G401 (cell line): ENCODE results near the gene MEGF11. TPM values are rescaled to one million over a fixed set of nuclear protein-coding genes. Genes with fewer than 3 reads are reported as not detected.

Experiments
- DNase-seq: peaks from one replicate; pipeline ENCODE4 v3.0.0-alpha.2; 2015; ENCODE audit warnings: low spot score
- in situ Hi-C: cut with HindIII; loops from 2 replicates; pipeline ENCODE4 v1.10.0; 2016; ENCODE audit warnings: low sequenced_read_pairs, mixed read lengths
- total RNA-seq: library from RNA; depleted of rRNA; stranded (reverse); fragments of >200 nt; shearing (Covaris generic); gene quantifications from 2 replicates; pipeline ENCODE4 v1.2.3, GENCODE V29; 2014

Gene MEGF11
- total RNA-seq, 1 experiment from 2014 or later, result 1.9 TPM

DNA sequence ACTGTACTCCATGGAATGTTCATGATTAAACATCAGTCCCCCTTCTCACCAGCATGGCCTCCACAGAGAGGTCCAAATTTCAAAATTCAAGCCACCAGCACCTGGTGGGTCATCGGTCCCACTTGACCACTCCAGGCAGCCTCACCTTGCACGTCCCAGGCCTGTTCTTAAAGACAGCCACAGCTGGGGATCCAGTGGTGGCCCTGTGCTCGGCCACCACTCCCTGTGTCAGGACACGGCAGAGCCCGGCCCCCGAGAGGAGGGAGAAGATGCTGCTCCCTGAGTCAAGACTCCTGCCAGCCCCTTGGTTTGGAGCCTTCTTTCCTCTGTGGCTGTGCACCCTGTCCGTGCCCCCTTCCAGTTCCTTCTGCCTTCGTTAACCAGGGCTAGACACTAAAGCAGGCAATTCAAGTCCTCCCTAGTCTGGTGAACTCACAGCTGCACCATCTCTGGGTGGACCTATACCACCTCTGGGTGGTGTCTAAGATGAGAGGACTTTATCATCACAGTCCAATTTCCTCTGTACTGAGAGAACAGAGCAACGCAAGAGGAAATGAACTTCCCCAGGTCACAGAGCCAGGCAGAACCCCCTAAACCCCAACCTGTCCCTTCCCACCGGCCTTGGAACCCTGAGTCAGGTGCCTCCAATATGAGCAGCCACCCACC lies 97.1 kb downstream of the MEGF11 start:
- DNase-seq, result no peak
- in situ Hi-C loops, result no loop called here

DNA sequence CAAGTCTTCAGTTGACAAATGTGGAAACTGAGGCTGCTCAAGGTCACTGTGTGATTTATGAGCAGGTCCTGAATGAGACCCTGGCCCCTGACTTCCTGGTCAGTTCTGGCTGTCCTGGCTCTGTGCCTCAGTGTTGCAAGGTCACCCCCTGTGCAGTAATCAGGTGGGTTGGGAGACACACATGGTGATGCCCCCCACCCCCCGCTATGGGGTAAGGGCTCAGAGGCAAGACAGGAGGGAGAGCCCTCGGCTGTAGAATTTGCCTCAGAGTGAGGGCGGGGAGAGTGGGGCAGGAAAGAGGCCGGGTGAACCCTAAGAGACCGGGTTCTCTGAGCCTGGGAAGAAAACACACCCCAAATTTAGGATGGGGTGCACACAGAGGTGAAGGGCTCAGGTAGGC lies 98.5 kb downstream of the MEGF11 start:
- in situ Hi-C loops, result no loop called here
- no peak for DNase-seq

DNA sequence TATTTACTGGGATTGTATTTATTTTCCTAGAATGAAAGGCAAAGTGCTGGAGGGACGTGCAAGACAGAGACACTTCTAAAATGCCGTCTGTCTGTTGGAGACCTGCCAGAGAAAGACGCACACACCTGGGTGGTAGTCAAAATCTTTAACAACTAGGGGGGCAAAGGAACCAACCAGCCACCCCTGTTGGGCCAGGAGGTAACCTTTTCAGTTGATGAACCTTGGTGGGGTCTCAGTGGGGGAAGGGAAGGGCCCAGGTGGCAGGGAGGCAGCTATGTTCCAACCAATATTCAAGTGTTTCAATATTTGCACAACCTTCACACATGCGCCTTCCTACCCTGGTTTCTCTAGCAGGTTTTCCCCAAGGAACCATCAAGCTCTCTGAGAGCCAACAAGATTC lies 99.0 kb downstream of the MEGF11 start:
- in situ Hi-C loops, result no loop called here
- no peak for DNase-seq

DNA sequence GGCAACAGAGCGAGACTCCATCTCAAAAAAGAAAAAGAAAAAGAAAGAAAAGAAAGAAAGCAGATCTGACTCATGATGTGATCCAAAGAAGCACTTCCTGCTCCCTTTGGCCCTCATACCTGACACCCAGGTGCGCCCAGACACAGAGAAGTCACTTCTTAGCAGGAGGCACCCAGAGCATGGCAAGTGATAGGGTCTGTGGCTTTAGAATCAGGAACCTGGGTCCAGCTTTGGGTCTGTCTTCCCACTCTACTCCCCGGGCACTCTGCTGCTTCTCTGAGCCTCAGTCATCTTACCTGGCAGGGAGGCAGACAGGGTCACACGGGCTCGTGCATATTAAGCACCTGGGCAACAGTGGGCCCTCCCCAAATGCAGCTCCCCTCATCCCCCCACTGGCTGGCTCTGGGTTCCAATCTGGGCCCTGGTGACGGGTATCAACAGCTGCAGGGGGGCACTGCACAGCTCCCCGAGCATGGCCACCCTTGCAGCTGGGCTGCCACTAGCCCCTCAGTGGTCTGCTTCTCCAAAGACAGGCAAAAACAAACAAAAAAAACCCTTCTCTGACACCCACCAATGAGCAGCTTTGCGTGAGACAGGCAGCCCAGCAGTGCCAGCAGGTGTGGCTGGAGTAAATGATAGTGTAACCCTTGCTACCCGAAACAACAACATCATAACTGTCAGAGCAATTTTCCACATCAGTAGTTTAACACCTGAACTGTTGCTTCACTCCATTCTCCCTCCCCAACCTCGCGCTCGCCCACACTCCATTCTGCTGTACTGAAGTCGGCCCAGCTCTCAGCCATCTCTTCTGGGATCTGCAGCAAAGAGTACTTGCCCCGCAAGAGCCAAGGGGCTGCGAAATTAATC lies 99.8 kb downstream of the MEGF11 start:
- in situ Hi-C loops, result no loop called here

GRCh38 chr15:66152650-66153049 lies 100.9 kb downstream of the MEGF11 start:
- in situ Hi-C loops, result no loop called here
- DNase-seq, result no peak

More for the DNA sequence above, 99.8 kb downstream of the MEGF11 start:
- no peak for DNase-seq

DNA sequence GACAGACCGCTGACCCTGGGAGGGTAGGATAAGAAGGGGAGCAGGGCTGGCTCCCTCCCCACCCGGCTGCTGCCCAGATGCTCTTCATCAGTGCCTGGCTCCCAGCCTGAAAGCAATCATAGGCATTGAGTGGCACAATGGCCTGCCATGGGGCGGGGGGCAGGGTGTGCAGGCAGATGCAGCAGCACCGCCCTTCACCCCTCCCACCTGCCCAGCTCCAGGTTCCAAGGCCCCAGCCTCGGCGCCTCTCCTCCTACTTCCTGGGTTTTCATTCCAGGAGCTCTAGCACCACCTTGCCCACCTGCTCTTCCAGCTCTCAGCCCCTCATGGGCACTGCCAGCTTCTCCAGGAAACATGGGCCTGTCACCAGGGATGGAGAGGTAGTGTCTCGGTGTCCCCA lies 101.7 kb downstream of the MEGF11 start:
- DNase-seq, result no peak

DNA sequence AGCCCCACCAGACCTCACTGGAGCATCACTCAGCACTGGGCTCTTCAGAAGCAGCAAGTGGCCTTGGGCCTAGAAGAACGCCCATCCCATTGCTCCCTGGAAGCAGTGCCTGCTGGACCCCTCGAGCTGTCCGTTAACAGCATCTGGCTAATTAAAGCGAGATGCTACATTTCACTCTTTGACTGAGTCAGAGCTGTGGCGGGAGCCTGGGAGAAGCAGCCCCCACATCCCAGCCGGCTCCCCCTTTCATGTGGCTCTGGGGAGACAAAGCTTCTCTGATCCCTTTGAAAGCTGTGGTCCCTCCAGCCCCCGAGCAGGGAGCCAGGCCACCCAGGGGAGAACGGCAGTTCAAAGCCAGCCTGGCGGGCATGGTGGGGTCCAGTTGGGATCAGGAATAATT lies 103.7 kb downstream of the MEGF11 start:
- no peak for DNase-seq
- in situ Hi-C loops, result no loop called here

More for the DNA sequence above, 101.7 kb downstream of the MEGF11 start:
- in situ Hi-C loops, result no loop called here

- no peak for DNase-seq
- in situ Hi-C loops, result no loop called here
Measured at GRCh38 chr15:66148187-66148586, 105.4 kb downstream of the MEGF11 start.

GRCh38 chr15:66147440-66147839 lies 106.1 kb downstream of the MEGF11 start:
- in situ Hi-C loops, result no loop called here

GRCh38 chr15:66145726-66146182 lies 107.8 kb downstream of the MEGF11 start:
- DNase-seq, result no peak
- in situ Hi-C loops, result no loop called here

More at GRCh38 chr15:66147440-66147839, 106.1 kb downstream of the MEGF11 start:
- DNase-seq, result no peak

GRCh38 chr15:66144978-66145725 lies 108.4 kb downstream of the MEGF11 start:
- DNase-seq, result no peak
- in situ Hi-C loops, result no loop called here

GRCh38 chr15:66142285-66142684 lies 111.3 kb downstream of the MEGF11 start:
- DNase-seq, result no peak

GRCh38 chr15:66139591-66140207 lies 113.9 kb downstream of the MEGF11 start:
- in situ Hi-C loops, result no loop called here

More at GRCh38 chr15:66142285-66142684, 111.3 kb downstream of the MEGF11 start:
- in situ Hi-C loops, result no loop called here

GRCh38 chr15:66138892-66139590 lies 114.5 kb downstream of the MEGF11 start:
- peak; percentile 73 for DNase-seq
- in situ Hi-C loops, result no loop called here

More at GRCh38 chr15:66139591-66140207, 113.9 kb downstream of the MEGF11 start:
- peak; percentile 65 for DNase-seq

DNA sequence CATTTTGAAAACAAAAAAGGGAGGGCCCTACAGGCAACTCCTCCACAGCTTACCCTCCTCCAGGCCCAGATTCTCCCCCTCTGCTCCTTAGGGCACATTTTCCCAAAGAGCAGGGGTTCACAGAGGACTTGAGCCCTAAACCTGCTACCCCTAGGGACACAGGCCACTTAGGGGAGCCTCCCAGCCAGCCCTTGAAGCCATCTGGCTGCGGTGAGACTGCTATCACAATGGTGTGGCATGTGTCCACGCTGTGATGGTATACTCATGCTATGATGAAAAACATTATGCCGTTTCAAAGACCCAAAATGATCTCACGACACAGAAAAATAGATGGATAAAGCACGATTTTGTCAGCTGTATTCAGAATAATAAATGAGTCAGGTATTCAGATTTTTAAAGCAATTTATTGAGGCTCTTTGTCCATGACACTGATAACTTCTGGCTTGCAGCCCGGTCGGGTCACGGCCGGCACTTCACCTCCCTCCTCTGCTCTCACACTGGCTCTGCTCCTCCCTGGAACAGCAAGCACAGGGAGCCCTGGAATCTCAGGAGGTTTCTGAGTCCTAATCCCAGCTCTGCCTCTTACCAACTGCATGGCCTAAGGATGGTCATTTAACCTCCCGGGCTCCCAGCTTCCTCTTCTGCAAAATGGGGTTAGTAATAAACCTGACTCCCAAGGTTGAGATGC lies 115.3 kb downstream of the MEGF11 start:
- in situ Hi-C loops, result no loop called here
- DNase-seq, result peak; percentile 43

GRCh38 chr15:66136948-66137347 lies 116.6 kb downstream of the MEGF11 start:
- in situ Hi-C loops, result no loop called here

DNA sequence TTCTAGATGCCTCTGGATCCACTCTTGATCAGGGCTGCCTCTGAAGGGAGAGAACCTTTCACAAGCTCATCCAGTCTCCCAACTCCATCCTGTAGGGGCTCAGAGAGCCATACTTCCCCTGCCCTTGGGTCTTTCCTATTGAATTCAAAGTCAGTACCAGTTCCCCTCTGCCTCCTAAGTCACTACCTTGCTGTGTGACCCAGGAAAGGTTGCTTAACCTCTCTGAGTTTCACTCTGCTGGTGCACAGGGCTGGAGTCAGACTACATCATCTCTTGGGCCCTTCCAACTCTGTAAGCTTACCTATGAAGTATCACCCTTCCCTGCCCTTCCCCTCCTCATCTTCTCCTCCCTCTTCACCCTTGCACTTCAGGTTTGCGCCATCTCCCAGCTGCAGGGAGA lies 117.9 kb downstream of the MEGF11 start:
- in situ Hi-C loops, result no loop called here
- no peak for DNase-seq

More at GRCh38 chr15:66136948-66137347, 116.6 kb downstream of the MEGF11 start:
- DNase-seq, result no peak

GRCh38 chr15:66134284-66134683 lies 119.3 kb downstream of the MEGF11 start:
- DNase-seq, result no peak
- in situ Hi-C loops, result no loop called here
